A673 (cell line): ENCODE results near the gene PPP5C. TPM values are rescaled to one million over a fixed set of nuclear protein-coding genes. Genes with fewer than 3 reads are reported as not detected.
"Not testable (repeated sequence)": the region's sequence is repeated elsewhere in the genome, so short reads cannot be mapped to it uniquely, and the experiment has no call there.

Experiments
- BruUV-seq: library from RNA; stranded (reverse); fragments of 400-500 nt; replicated peaks from 2 replicates; lab custom pipeline; 2021; lab: Mats Ljungman, UMichigan
- CTCF ChIA-PET: fragments of 300-600 bp; sonication (Branson Sonifier 250); formaldehyde crosslinking; loops from one replicate; lab custom pipeline; 2022; ENCODE audit warnings: antibody characterized with exemption; lab: Charles Lee
- POLR2A ChIA-PET: fragments of 300-600 bp; sonication (Branson Sonifier 250); formaldehyde crosslinking; loops from one replicate; lab custom pipeline; 2022; ENCODE audit warnings: antibody characterized with exemption; ENCODE audit not compliant: low non-redundant PET; lab: Charles Lee
- DNase-seq: peaks from one replicate; pipeline ENCODE4 v3.0.0-alpha.2; 2015; ENCODE audit warnings: low spot score
- H3K27ac ChIP-seq: fragments of 200-600 bp; sonication (generic); 2 replicates; pipeline ENCODE4 v1.5.1; 2016; ENCODE audit warnings: mixed run types, low read depth, mild to moderate bottlenecking, mixed read lengths, antibody characterized with exemption, low read length; ENCODE audit not compliant: poor library complexity, severe bottlenecking
- H3K27me3 ChIP-seq: fragments of 200-600 bp; sonication (generic); replicated peaks from 2 replicates; pipeline ENCODE4 v1.6.1; 2017; ENCODE audit warnings: mixed run types, low read depth, mild to moderate bottlenecking, mixed read lengths, antibody characterized with exemption, low read length; ENCODE audit not compliant: insufficient read depth, poor library complexity
- H3K36me3 ChIP-seq: fragments of 200-600 bp; sonication (generic); 2 replicates; pipeline ENCODE4 v1.6.1; 2016; ENCODE audit warnings: mixed run types, mild to moderate bottlenecking, mixed read lengths, antibody characterized with exemption, low read length; ENCODE audit not compliant: insufficient read depth, poor library complexity, severe bottlenecking
- H3K4me1 ChIP-seq: fragments of 200-600 bp; sonication (generic); 2 replicates; pipeline ENCODE4 v1.6.1; 2017; ENCODE audit warnings: mixed run types, mild to moderate bottlenecking, mixed read lengths, antibody characterized with exemption, low read length; ENCODE audit not compliant: insufficient read depth, poor library complexity, severe bottlenecking
- H3K4me3 ChIP-seq: fragments of 200-600 bp; sonication (generic); 2 replicates; pipeline ENCODE4 v1.5.1; 2016; ENCODE audit warnings: low read depth, mixed run types, mild to moderate bottlenecking, mixed read lengths, low read length; ENCODE audit not compliant: poor library complexity, severe bottlenecking
- H3K9me3 ChIP-seq: fragments of 200-600 bp; sonication (generic); 2 replicates; pipeline ENCODE4 v1.6.1; 2016; ENCODE audit warnings: mixed run types, low read depth, mild to moderate bottlenecking, mixed read lengths, antibody characterized with exemption, low read length; ENCODE audit not compliant: poor library complexity, severe bottlenecking
- EZH2 ChIP-seq: fragments of 200-600 bp; sonication (generic); IDR thresholded peaks from 2 replicates; pipeline ENCODE4 v1.6.1; 2017; ENCODE audit warnings: borderline replicate concordance, low read depth, mild to moderate bottlenecking, mixed read lengths, antibody characterized with exemption, low read length; ENCODE audit not compliant: poor library complexity, severe bottlenecking
- intact Hi-C: fragments of 100-400 bp; cut with micrococcal nuclease; formaldehyde crosslinking; loops from one replicate; pipeline ENCODE4 v1.10.0; 2022; ENCODE audit not compliant: unreplicated experiment
- total RNA-seq: library from RNA; stranded (reverse); gene quantifications from 2 replicates; pipeline ENCODE4 v1.2.3, GENCODE V29; 2021
- TF ChIP-seq, protein P1 (sequence below): fragments of 300-800, 200-600 bp; sonication (generic); conservative IDR thresholded peaks from 2 replicates; pipeline ENCODE4 v1.5.1; 2017; ENCODE audit warnings: low read depth, mild to moderate bottlenecking, antibody characterized with exemption, low read length, moderate library complexity, mixed read lengths

PPP5C gene
- total RNA-seq, 1 experiment from 2014 or later, result 164 TPM

DNA sequence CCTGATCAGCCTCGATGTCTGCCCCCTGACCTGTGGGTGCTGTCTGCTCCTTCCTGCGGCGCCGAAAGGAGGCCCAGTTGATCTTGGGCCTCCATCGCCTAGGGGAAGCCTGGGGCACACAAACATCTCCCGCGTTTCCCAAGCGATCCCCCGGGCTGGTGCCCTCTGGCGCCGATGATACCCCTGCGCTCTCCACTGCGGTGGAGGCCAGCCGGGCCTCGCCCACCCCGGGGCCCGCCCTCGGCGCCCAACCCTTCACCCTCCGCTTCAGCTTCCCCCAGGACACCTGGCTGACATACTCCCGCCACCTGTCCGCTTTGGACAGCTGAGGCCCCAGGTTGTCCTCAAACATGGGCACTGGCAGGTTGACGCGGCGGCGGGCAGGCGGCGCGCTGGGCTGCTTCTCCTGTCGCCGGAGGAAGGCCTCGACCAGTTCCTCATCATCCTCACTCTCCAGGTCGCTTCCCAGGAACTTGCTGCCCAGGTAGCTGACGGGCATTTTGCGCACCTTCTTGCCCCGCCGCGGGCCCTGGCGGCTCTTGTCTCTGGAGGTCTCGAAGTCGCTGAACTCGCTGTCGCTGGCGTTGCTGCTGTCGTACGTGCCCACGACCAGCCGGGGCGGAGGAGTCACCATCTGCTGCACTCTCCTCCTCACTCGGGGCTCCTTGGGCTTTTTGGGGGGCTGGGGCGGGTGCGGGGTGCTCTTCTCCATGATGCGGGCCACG lies 65.2 kb downstream of the PPP5C start:
- POLR2A ChIA-PET, result no interaction called here
- H3K27me3 ChIP-seq, result no peaks in the 10 kb centered on the region
- CTCF ChIA-PET, result no interaction called here
- intact Hi-C loops, result no loop called here
- DNase-seq, result no peak
- peaks cover 54% of the 10 kb centered on the region for H3K4me1 ChIP-seq
- peak overlapping the region; percentile 80 for H3K4me3 ChIP-seq
- BruUV-seq, result no TSS peak
- peak overlapping the region; percentile 88 for H3K27ac ChIP-seq
- H3K36me3 ChIP-seq, result peaks cover 5% of the 10 kb centered on the region
- H3K9me3 ChIP-seq, result no peaks in the 10 kb centered on the region
- TF ChIP-seq EZH2, result no peak
- TF ChIP-seq, protein P1, sequence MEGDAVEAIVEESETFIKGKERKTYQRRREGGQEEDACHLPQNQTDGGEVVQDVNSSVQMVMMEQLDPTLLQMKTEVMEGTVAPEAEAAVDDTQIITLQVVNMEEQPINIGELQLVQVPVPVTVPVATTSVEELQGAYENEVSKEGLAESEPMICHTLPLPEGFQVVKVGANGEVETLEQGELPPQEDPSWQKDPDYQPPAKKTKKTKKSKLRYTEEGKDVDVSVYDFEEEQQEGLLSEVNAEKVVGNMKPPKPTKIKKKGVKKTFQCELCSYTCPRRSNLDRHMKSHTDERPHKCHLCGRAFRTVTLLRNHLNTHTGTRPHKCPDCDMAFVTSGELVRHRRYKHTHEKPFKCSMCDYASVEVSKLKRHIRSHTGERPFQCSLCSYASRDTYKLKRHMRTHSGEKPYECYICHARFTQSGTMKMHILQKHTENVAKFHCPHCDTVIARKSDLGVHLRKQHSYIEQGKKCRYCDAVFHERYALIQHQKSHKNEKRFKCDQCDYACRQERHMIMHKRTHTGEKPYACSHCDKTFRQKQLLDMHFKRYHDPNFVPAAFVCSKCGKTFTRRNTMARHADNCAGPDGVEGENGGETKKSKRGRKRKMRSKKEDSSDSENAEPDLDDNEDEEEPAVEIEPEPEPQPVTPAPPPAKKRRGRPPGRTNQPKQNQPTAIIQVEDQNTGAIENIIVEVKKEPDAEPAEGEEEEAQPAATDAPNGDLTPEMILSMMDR, result no peak; the same call in 1 of the 2 replicates

DNA sequence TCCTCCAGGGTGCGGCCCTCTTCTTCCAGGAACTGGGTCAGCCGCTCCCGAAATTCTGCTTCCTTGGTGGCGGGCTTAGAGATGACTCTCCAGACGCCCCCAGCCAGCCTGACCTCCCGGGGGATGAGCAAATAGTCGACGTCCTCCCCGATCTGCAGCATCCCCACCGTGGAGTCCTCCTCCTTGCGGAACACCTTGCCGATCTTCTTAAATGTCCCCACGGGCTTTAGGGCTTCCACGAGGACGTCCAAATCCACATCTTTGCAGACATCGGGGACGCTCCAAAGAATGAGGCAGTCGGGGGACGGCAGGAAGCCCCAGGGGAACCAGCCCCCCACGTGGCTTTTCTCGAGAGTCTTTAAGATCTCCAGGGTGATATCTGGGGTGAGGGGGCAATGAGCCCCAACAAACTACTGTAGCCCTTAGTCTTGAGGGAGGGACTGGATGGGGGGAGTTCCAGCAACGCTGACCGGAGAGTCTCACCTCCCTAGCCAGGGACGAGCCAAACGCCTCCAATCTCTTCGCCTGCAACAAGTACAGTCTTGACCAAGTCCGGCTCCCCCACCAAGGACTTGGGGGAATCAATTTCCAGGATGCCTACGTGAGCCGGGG lies 65.9 kb downstream of the PPP5C start:
- peak overlapping the region; percentile 88 for H3K27ac ChIP-seq
- no peak for DNase-seq
- no peaks in the 10 kb centered on the region for H3K9me3 ChIP-seq
- no peak for TF ChIP-seq EZH2
- TF ChIP-seq, protein P1, result no peak
- intact Hi-C loops, result no loop called here
- POLR2A ChIA-PET, result interaction anchor here (0.5 to 0.6 kb wide), 2 partner anchors 285 to 590 kb away, joined by 3 to 4 read pairs; no protein-coding TSS in a partner anchor
- no peaks in the 10 kb centered on the region for H3K27me3 ChIP-seq
- peaks cover 53% of the 10 kb centered on the region for H3K4me1 ChIP-seq
- H3K4me3 ChIP-seq, result peak overlapping the region; percentile 80
- H3K36me3 ChIP-seq, result peaks cover 5% of the 10 kb centered on the region
- TSS peak; percentile 25 for BruUV-seq
- CTCF ChIA-PET, result interaction anchor here (1.1 kb wide), 1 partner anchor 8 kb away, joined by 7 read pairs; no protein-coding TSS in a partner anchor

DNA sequence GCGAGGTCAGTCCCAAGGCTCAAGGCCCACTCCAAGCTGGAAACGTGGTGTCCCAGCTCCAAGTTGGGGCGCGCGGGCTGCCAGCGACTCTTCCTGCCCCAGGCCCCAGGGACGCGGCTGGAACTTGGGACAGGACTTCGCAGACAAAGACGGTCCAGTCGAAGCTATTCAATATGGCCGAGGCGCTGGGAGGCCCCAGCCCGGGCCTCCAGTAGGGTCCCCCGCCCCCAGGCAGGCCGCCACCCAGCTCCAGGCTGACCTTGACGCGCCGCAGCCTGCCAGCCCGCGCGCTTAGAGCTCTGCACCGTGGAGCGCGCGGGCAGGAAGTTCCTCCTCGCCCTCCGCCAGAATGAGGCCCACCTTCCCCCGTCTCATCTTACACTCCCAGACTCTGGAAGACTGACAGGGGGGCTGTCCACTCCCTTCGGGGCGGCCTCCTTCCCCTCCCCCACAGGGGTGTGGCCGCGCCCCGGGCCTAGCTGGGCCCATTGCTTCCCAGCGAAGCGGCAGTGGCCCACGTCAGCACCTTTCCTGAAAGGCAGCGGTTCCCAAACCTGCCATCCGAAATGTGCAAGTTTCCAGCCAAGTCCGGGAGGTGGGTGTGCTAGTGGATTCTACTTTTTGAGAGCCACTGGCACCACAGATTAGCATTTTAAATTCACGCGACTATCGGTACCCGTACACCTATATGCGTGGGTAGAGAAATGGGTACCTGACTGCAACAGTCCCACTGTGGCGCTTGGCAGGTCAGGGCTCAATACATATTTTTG lies 66.6 kb downstream of the PPP5C start, which contains the start of gene CCDC8:
Gene CCDC8, minus strand, starts transcription at position 303 of the 770 bp plus-strand sequence. CDS start 754 bp downstream, outside the sequence.
- Histone ChIP-seq H3K4me1 (peaks cover 49% of the 10 kb centered on the region), H3K36me3 (peaks cover 5% of the 10 kb centered on the region), H3K27me3 (no peaks in the 10 kb centered on the region), H3K9me3 (no peaks in the 10 kb centered on the region), H3K4me3 (peak within 1 kb of the TSS; percentile 80), H3K27ac (peak within 1 kb of the TSS; percentile 88)
- peak; percentile 98 for DNase-seq
- TF ChIP-seq EZH2, result no peak
- TF ChIP-seq, protein P1, result no peak
- ChIA-PET CTCF (interaction anchor here (1.1 kb wide), 1 partner anchor 8 kb away, joined by 7 read pairs; no protein-coding TSS in a partner anchor), POLR2A (interaction anchor here (0.5 to 0.6 kb wide), 2 partner anchors 284 to 591 kb away, joined by 3 to 4 read pairs; no protein-coding TSS in a partner anchor)
- intact Hi-C loops, result no loop called here
- BruUV-seq, result no TSS peak

DNA sequence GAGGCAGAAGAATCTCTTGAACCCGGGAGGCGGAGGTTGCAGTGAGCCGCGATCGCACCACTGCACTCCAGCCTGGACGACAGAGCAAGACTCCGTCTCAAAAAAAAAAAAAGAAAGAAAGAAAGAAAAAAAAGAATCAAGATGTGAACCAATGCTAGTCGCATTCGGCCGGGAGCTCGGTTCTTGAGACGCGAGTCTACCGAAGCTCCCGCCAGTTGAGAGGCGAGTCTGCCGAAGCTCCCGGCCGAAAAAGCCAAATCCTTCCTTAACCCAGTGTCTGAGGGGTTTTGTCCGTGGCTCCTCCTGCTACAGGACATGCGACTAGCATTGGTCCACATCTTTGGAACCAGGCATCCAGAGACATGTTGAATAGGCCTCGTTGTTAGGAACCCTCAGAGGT lies 68.0 kb downstream of the PPP5C start:
- POLR2A ChIA-PET, result not testable (repeated sequence)

More for the DNA sequence above, 68.0 kb downstream of the PPP5C start:
- intact Hi-C loops, BruUV-seq, CTCF ChIA-PET, H3K4me3 ChIP-seq, H3K27me3 ChIP-seq, H3K9me3 ChIP-seq, H3K36me3 ChIP-seq, DNase-seq, H3K27ac ChIP-seq: not testable (repeated sequence)
- peaks cover 41% of the 10 kb centered on the region for H3K4me1 ChIP-seq
